Activated CD8-positive, alpha-beta memory T cell treated with anti-CD3 and anti-CD28 coated beads, Interleukin-2, amount 50 U/mL, for 1 hour (primary cell): Measurements from ENCODE around the gene SPRR1A.

Experiments
- DNase-seq: peaks from one replicate; pipeline ENCODE4 v3.0.0-alpha.2; 2020; ENCODE audit errors: extremely low read depth

Gene SPRR1A, protein sequence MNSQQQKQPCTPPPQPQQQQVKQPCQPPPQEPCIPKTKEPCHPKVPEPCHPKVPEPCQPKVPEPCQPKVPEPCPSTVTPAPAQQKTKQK

DNA sequence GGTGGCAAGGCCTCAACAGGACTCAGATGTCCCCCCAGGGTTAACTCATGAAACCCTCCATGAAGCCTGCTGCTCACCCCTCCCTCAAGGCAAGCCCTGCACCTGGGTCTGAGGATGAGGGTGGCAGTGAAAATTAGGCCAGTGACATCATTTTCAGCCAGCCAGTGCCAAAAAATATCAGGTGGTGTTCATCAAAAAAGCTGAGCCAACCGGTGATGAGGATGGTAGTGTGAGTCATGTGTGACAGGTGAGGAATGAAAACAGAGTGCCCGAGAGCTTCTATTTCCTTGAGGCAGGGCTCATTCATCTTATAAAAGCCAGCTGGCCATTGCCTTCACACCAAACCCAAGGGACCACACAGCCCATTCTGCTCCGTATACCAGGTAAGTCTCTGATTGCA, at the start of gene SPRR1A:
Gene SPRR1A, plus strand, starts transcription at position 339 of the 400 bp plus-strand sequence. CDS start 1,150 bp downstream, outside the sequence.
- no peak for DNase-seq

DNA sequence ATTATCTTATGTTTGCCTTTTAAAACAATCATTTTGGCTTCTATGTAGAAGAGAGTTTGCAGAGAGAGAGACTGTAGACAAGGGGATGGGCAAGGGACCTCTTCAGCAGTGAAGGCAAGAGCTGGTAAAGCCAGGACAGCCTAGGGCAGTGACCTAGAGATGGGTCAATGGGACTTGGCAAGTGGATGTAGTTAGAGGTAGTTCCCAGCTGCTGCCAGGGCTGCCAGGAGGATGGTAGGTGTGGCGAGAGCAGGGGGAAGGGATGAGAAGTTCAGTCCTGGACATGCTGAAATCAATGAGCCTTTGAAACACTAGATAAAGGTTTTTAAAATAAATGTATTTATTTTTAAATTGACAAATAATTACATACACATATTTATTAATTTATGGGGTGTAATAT, 43.3 kb upstream of the SPRR1A start:
- DNase-seq = no peak

- DNase-seq = no peak
Observed at GRCh38 chr1:152941037-152941711, 42.7 kb upstream of the SPRR1A start.

DNA sequence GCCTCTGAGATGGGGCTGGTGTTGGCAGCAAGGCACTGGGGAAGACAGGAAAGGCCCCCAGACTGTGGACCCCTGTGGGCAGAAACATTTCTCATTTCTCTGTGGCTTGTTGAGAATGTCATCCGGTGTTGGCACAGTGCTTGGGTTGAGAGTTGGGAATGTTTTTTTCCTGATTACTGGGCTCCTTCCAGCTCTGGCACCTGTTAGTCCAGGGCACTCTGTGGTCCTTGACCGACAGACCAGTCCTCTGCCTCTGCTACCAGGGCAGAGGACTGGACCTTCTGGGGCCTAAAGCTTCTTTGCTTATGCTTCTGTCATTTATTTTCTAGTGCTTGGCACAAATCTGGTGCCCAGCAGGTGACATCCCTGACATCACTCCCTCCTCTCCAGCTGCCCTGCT, 41.7 kb upstream of the SPRR1A start:
- no peak for DNase-seq

GRCh38 chr1:152946248-152946647, 37.6 kb upstream of the SPRR1A start:
- no peak for DNase-seq

DNA sequence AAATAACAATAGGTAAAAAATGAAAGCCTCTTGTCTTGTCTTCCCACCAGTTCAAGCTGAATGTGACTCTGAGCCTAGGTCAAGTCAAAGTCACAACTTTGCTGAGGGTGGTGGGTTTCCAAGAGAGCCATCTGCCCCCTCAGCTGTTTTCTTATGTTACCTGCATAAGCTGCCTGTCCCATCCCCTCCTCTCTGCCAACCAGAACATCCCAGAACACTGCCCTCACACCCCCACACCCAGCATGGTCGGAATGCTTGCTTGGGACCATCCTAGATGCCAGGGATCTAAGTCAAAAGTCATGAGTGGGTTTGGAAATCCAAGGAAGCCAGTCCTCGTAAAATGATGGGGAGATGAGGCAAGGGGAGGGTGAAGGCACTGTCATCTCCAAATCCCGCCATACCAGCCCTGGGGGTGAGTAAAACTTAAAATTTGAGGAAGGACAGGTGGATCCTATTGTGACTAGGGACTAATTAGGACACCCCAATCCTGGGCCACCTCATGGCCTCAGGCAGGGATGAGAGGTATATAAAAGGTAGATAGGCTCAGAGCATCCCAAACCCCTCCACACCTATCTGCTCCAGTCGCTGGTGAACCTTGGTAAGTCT, 37.1 kb upstream of the SPRR1A start, which contains the start of gene SPRR5:
Gene SPRR5, plus strand, starts transcription at position 556 of the 606 bp plus-strand sequence. CDS start 1,349 bp downstream, outside the sequence.
- DNase-seq = no peak

GRCh38 chr1:152951711-152952110, 32.2 kb upstream of the SPRR1A start:
- no peak for DNase-seq

GRCh38 chr1:152953761-152954160, 30.1 kb upstream of the SPRR1A start:
- DNase-seq = no peak

DNA sequence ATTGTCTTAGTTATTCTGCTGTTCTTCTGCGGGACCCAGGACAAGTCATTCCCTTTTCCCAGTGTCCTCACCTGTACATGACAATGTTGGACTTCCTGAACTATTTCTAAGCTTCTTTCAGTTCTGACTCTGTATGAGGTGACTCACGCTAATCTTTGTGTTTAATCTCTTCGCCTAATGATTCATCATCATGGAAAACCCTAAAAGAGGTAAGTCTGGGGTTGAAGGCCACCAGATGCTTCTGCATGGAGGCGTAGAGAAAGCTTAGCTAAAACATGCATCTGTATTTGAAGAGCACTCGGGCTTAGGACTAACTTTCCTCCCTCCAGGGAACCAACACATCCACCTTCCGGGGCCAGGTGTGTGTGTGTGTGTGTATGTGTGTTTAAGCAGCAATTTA, 29.4 kb upstream of the SPRR1A start:
- DNase-seq = no peak

- no peak for DNase-seq
Observed at GRCh38 chr1:152957561-152957960, 26.3 kb upstream of the SPRR1A start.

DNA sequence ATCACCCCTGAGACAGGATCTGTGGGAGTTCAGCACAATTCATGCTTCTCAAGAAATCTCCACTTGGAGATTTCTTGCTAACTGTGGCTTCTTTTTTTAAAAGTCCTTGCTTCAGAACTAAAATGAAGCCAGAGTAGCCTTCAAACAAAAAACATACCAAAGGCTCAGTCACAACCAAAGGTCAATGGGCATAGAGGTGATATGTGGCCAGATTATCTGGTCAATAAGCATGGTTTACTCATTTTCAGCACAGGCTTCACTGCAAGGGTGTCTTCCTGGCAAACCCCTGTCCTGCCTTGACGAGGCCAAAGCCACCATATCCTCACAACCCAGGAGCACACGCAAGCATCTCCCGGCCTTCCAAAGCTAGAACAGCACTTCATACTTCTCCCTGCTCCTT, 24.6 kb upstream of the SPRR1A start:
- DNase-seq = no peak

DNA sequence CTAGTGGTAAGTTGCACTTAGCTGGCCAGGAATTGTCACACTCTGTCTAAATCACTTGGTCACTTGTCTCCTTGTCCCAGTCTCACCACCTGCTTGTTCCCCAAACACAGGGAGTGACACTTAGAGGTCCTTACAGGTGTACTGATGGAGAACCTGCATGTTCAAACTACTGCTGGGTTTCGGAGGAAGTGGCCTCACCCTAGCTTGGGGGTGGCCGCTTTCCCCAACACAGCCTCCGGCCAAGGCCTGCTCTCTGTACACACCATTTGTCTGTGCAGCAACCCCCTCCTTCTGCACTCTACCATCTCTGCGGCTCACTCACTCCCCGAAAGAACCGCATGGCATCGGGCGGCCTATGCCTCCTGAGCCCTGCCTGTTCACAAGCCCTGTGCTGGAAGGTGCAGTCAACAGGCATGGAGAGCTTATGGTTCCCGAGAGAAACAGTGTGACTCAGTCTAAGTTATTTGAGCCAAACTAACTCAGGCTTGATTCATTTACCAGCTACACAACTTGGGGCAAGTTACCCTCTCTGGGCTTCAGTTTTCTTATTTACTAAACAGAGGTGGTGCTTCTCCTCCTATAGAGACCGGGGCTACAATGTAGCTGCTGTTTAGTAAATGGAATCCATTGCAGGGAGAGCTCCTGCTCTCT, 24.0 kb upstream of the SPRR1A start:
- DNase-seq = no peak

DNA sequence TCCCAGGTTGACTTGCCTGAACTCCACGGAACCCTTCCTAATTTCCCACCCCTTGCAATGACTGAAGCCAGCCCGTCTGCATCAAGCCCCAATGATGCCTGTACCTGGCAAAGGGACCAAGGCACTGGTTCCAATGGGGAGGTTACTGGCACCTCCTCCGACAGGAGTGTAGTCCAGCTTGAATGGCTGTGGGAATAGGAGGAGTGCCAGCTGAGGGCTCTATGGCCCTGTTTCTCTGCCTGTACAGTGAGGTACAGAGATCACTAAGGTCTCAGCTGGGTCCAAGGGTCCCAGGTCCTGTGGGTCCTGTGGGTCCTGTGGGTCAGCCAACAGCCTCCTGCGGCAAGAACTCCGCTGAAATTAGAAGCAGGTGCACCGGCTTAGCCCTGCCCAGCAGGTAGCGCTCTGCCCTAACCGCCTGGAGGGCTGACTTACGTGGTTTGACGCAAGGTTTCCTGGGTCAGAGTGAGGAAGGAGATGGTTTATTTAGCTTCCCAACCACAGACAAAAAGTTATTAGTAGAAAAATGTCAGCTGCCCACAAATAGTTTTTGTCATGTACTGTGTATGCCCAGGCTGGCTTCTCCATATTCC, 23.3 kb upstream of the SPRR1A start:
- no peak for DNase-seq

DNA sequence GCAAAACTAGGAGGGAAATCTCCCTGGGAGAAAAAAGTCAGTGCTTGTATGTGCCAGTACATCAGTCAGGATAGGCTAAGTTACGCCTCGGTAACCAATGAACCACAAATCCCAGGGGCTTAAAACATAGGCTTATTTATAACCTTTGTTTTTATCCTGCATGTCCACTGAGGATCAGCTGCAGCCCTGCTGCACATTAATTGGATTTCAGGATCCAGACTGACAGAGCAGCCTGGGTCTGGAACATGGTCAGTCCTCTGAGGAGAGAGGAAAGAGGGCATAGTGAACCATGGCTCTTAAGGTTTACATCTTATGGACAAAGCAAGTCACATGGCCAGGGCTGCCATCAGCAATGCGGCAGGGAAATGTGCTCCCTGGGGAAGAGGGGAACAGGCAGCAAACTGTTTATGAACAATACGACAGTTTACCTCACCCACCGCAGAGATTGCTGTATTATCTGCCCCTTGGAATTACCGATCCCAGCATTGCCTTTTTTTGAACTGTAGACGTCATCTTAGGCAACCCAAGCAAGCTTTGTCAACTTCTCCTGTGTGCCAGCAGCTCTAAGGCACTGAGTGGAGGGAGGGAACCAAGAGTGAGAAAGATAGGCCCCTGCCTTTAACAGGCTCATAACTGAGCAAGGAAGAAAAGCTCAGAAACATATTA, 22.5 kb upstream of the SPRR1A start:
- DNase-seq = no peak

GRCh38 chr1:152962876-152963415, 20.9 kb upstream of the SPRR1A start:
- DNase-seq = no peak

DNA sequence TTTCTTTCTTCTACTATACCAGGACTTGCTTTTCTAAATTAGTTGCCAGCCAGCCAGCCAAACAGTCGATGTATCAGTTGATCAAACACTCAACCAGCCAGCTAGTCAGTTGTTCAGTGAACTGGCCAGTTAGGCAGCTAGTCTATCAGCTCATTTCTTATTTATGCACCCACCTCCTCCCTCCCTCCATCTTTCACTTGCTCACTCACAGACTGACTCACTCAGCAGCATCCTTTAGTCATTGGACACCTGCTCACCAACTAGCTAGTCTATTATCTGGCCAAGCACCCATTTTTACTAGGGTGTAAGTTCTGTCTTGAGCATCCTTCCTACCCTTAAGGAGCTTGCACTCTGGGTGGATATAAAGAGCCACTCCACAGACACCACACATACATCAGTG, 19.3 kb upstream of the SPRR1A start:
- DNase-seq = no peak

- no peak for DNase-seq
Observed at GRCh38 chr1:152965853-152966252, 18.0 kb upstream of the SPRR1A start.

- DNase-seq = no peak
Observed at GRCh38 chr1:152967201-152967600, 16.7 kb upstream of the SPRR1A start.

DNA sequence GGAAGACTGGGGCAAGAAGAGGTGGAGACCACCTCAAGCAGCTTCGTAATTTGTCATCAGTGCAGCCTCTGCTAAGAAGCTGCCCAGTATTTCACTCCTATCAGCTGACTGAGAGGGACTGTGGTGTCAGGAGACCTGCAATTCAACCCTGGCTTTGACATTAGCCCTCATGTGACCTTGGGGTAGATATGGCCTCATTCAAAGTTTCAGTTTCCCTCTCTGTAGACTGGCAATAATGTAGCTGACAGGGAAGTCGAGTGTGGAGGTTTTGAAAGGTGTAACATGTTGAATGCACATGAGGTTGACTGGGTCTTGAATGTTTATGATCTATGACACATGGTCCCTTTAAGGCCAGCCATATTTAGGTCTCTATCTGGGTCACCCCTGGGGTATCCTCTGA, 15.6 kb upstream of the SPRR1A start:
- DNase-seq = no peak

GRCh38 chr1:152969036-152969435, 14.8 kb upstream of the SPRR1A start:
- no peak for DNase-seq

DNA sequence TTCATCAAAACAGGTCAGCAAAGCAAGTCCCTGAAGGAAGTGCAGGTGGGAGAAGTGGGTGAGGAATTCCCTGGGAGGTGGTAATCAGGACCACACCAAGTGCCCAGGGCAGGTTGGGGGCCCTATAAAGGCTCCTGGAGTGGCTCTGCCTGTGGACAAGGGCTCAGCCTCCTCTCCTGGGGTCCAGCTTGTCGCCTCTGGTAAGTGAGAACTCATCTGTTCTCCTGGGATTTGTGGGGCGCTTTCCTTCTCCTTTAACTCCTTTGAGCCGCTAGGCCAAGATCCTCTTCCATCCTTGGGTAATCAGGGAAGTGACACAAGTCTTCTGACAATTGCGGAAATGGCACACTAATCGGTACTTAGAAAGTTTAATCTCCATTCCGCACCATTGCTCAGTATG, 13.4 kb upstream of the SPRR1A start, which contains the start of gene SPRR4:
Gene SPRR4, plus strand, starts transcription at position 154 of the 400 bp plus-strand sequence. CDS start 1,243 bp downstream, outside the sequence.
- DNase-seq = no peak
